GM15510 (cell line): ENCODE data around the gene CDH4.

Source experiments
- POLR2A ChIP-seq: IDR thresholded peaks from 3 replicates; pipeline ENCODE4 v1.6.1; 2011; ENCODE audit warnings: borderline replicate concordance; ENCODE audit not compliant: insufficient read length; ENCODE audit errors: extremely low read depth

The CDH4 gene

GRCh38 chr20:61979701-61980635, 727.9 kb downstream of the CDH4 start:
- no peak for TF ChIP-seq POLR2A

GRCh38 chr20:61980647-61981583, 728.9 kb downstream of the CDH4 start:
- no peak for TF ChIP-seq POLR2A

DNA sequence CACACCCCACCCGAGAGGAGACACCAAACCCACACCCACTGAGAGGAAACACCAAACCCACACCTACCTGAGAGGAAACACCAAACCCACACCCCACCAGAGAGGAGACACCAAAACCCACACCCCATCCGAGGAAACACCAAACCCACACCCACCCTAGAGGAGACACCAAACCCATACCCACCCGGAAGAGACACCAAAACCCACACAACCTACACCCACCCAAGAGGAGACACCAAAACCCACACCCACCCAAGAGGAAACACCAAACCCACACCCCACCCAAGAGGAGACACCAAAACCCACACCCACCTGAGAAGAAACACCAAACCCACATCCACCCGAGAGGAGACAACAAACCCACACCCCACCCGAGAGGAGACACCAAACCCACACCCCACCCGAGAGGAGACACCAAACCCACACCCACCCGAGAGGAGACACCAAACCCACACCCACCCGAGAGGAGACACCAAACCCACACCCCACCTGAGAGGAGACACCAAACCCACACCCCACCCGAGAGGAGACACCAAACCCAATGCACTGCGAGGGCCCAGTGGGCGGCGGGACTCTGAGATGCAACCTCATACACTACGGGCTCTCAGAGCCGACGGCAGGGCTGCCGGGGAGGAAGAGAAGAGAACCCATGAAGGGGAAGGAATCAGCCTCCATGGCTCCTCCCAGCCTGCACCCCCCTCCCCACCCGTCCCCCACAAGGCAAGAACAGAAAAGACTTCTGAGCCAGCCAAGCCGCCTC, 730.3 kb downstream of the CDH4 start:
- TF ChIP-seq POLR2A = no peak

DNA sequence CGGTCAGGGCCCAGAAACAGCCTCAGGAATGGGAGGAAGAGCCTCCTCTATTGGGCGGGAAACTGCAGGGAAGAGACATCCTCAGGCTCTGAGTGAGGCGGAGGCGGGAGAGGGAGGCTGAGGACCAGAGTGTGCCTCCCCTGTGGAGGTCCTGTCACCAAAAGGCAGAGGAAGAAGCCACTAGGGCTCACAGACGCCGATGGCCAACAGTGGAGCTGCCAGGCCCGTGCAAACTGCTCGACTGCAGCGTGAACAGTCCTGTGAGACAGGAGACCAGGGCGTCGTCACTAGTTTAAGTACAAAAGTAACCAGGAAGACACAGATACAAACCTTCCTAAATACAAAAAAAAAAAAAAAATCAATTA, 730.9 kb downstream of the CDH4 start:
- TF ChIP-seq POLR2A = no peak

GRCh38 chr20:61983965-61984364, 731.9 kb downstream of the CDH4 start:
- TF ChIP-seq POLR2A = no peak

GRCh38 chr20:61985096-61985495, 733.0 kb downstream of the CDH4 start:
- no peak for TF ChIP-seq POLR2A

- TF ChIP-seq POLR2A = no peak
These were observed 734.8 kb downstream of the CDH4 start for GRCh38 chr20:61986762-61987321.

DNA sequence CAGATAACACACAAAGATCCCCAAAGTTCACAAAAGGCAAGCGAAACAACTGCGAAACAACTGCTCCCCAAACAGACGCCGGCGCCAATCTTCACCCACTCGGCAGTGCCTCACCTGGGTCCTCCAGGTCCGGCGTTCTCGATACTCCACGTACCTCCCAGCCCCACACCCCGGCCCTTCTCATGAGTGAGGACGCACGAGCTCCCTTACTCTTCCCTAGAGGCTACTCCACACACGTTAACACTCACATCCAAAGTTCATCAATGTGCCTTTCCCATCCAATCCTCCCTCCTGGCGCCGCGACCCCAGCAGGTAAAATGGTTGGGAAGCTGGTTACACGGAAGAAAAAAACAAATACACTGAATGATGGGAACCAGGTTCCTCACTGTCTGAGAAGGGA, 736.6 kb downstream of the CDH4 start:
- TF ChIP-seq POLR2A = no peak

- TF ChIP-seq POLR2A = no peak
These were observed 737.7 kb downstream of the CDH4 start for GRCh38 chr20:61989741-61990140.
